ENCODE data around the gene BRWD1. TPM values are rescaled to one million over a fixed set of nuclear protein-coding genes. Genes with fewer than 3 reads are reported as not detected.

BRWD1 gene
- polyA plus RNA-seq, 1 donor from 2014 or later: 246 TPM

- no peak overlapping the region for H3K4me2 ChIP-seq (ENCODE audit: low read length)
- no peaks in the 10 kb centered on the region for H4K20me1 ChIP-seq (ENCODE audit: insufficient read depth)
- H3K4me3 ChIP-seq (ENCODE audit: low read length): no peak overlapping the region
- no peaks in the 10 kb centered on the region for H3K79me2 ChIP-seq (replicated peaks; ENCODE audit: insufficient read depth, low read length)
- H3K9ac ChIP-seq (ENCODE audit: low read length): no peak overlapping the region
- H3F3A ChIP-seq (ENCODE audit: insufficient read depth, low read length, poor library complexity, severe bottlenecking): no peaks in the 10 kb centered on the region
- H2AFZ ChIP-seq (ENCODE audit: low read depth, low read length): no peak overlapping the region
- no peaks in the 10 kb centered on the region for H3K9me3 ChIP-seq (ENCODE audit: low read length)
- H3K9me2 ChIP-seq (ENCODE audit: insufficient read depth, low read length): no peaks in the 10 kb centered on the region
- H3K27me3 ChIP-seq (ENCODE audit: insufficient read depth, low read depth, low read length): no peaks in the 10 kb centered on the region
- H3K36me3 ChIP-seq (ENCODE audit: insufficient read depth, low read length): no peaks in the 10 kb centered on the region
- TF ChIP-seq RAD21 (conservative IDR thresholded peaks at IDR 0.05) (no peak), EP300 (conservative IDR thresholded peaks at IDR 0.05; ENCODE audit: poor library complexity, severe bottlenecking) (no peak), CTCF (IDR thresholded peaks at IDR 0.05; ENCODE audit: poor library complexity, severe bottlenecking) (no peak), MXI1 (conservative IDR thresholded peaks at IDR 0.05; ENCODE audit: poor library complexity, severe bottlenecking) (no peak), POLR2AphosphoS5 (IDR thresholded peaks at IDR 0.05) (no peak), EZH2 (IDR thresholded peaks at IDR 0.05; ENCODE audit: borderline replicate concordance, insufficient read depth, low read length, poor library complexity, severe bottlenecking) (no peak), TAF1 (IDR thresholded peaks at IDR 0.05; ENCODE audit: low read depth) (no peak), REST (IDR thresholded peaks at IDR 0.05; ENCODE audit: borderline replicate concordance) (no peak), SMC3 (conservative IDR thresholded peaks at IDR 0.05; ENCODE audit: poor library complexity) (no peak)
- H3K27ac ChIP-seq (ENCODE audit: low read length): no peak overlapping the region
These were observed 157.4 kb downstream of the BRWD1 start for GRCh38 chr21:39156024-39156423.

GRCh38 chr21:39155578-39155977 is 157.9 kb downstream of the BRWD1 start:
- Histone ChIP-seq H3K36me3 (ENCODE audit: insufficient read depth, low read length) (no peaks in the 10 kb centered on the region), H3K79me2 (replicated peaks; ENCODE audit: insufficient read depth, low read length) (no peaks in the 10 kb centered on the region), H3K9ac (ENCODE audit: low read length) (no peak overlapping the region), H3K9me3 (ENCODE audit: low read length) (no peaks in the 10 kb centered on the region), H4K20me1 (ENCODE audit: insufficient read depth) (no peaks in the 10 kb centered on the region), H3K27me3 (ENCODE audit: insufficient read depth, low read depth, low read length) (no peaks in the 10 kb centered on the region), H2AFZ (ENCODE audit: low read depth, low read length) (no peak overlapping the region), H3F3A (ENCODE audit: insufficient read depth, low read length, poor library complexity, severe bottlenecking) (no peaks in the 10 kb centered on the region), H3K9me2 (ENCODE audit: insufficient read depth, low read length) (no peaks in the 10 kb centered on the region), H3K4me2 (ENCODE audit: low read length) (no peak overlapping the region), H3K27ac (ENCODE audit: low read length) (no peak overlapping the region), H3K4me3 (ENCODE audit: low read length) (no peak overlapping the region)
- no peak for TF ChIP-seq CTCF (IDR thresholded peaks at IDR 0.05; ENCODE audit: poor library complexity, severe bottlenecking)
- no peak for TF ChIP-seq POLR2AphosphoS5 (IDR thresholded peaks at IDR 0.05)
- no peak for TF ChIP-seq RAD21 (conservative IDR thresholded peaks at IDR 0.05)
- no peak for TF ChIP-seq TAF1 (IDR thresholded peaks at IDR 0.05; ENCODE audit: low read depth)
- TF ChIP-seq SMC3 (conservative IDR thresholded peaks at IDR 0.05; ENCODE audit: poor library complexity): no peak
- TF ChIP-seq EZH2 (IDR thresholded peaks at IDR 0.05; ENCODE audit: borderline replicate concordance, insufficient read depth, low read length, poor library complexity, severe bottlenecking): no peak
- no peak for TF ChIP-seq REST (IDR thresholded peaks at IDR 0.05; ENCODE audit: borderline replicate concordance)
- no peak for TF ChIP-seq MXI1 (conservative IDR thresholded peaks at IDR 0.05; ENCODE audit: poor library complexity, severe bottlenecking)
- no peak for TF ChIP-seq EP300 (conservative IDR thresholded peaks at IDR 0.05; ENCODE audit: poor library complexity, severe bottlenecking)

Data from neural cell (in vitro differentiated cells).